HepG2 (cell line): Measurements from ENCODE around the gene GRIN2C. TPM values are rescaled to one million over a fixed set of nuclear protein-coding genes. Genes with fewer than 3 reads are reported as not detected.

ENCODE experiments used
- ATAC-seq: fragments of 200-7000 bp; cut with Tn5 transposase; 3 replicates; pipeline ENCODE4 v1.9.1; 2020; ENCODE audit warnings: mild to moderate bottlenecking, moderate library complexity
- BruUV-seq: library from RNA; stranded (reverse); fragments of 400-500 nt; replicated peaks from 2 replicates; lab custom pipeline; 2021; lab: Mats Ljungman, UMichigan
- CTCF ChIA-PET: fragments of 300-600 bp; formaldehyde crosslinking; extraction: SDS; loops from one replicate; lab custom pipeline; 2021; ENCODE audit warnings: low total read pairs, inconsistent platforms, low intra/inter-chr PET ratio; lab: Yijun Ruan, JAX
- POLR2A ChIA-PET: fragments of 350-600 bp; sonication (Branson Sonifier 250); formaldehyde crosslinking; loops from one replicate; lab custom pipeline; 2020; ENCODE audit warnings: antibody characterized with exemption, inconsistent platforms; lab: Yijun Ruan, JAX
- DNase-seq: peaks from one replicate; pipeline ENCODE4 v3.0.0-alpha.2; 2015; ENCODE audit warnings: low spot score
- FAIRE-seq: peaks from 3 replicates; lab custom pipeline; 2011; peaks lifted over from hg19 to GRCh38; lab: Jason Lieb, UNC
- H2AFZ ChIP-seq: one replicate; pipeline ENCODE4 v1.6.1; 2011; ENCODE audit warnings: low read length, inconsistent platforms
- H3K27ac ChIP-seq: fragments of 300-600 bp; 3 replicates; pipeline ENCODE4 v1.8.0; 2011; ENCODE audit warnings: mixed run types, mild to moderate bottlenecking, mixed read lengths, low read length, inconsistent platforms; ENCODE audit not compliant: insufficient read depth; ENCODE audit errors: extremely low read length
- H3K27me3 ChIP-seq, 2 experiments: fragments of 200-600 bp in 1 of 2; 2 replicates in 1 of 2; 3 replicates in 1 of 2; pipeline versions ENCODE4 v1.6.0 to v1.8.0; 2011; ENCODE audit warnings: low read length in 2 of 2, mild to moderate bottlenecking in 2 of 2, moderate library complexity in 2 of 2, inconsistent platforms in 1 of 2; ENCODE audit not compliant: insufficient read depth in 2 of 2, control insufficient read depth in 1 of 2
- H3K36me3 ChIP-seq, 2 experiments: fragments of 200-600 bp in 1 of 2; replicated peaks in 1 of 2; 2 replicates in 1 of 2; 3 replicates in 1 of 2; pipeline versions ENCODE4 v1.5.1 to v1.8.0; 2011; ENCODE audit warnings: low read length in 2 of 2, inconsistent platforms in 1 of 2; ENCODE audit not compliant: insufficient read depth in 2 of 2, control insufficient read depth in 1 of 2
- H3K4me1 ChIP-seq: 2 replicates; pipeline ENCODE4 v1.5.1; 2012; ENCODE audit warnings: low read length, inconsistent platforms; ENCODE audit not compliant: insufficient read depth
- H3K4me2 ChIP-seq: 2 replicates; pipeline ENCODE4 v1.6.0; 2011; ENCODE audit warnings: low read depth, low read length, inconsistent platforms
- H3K4me3 ChIP-seq, 3 experiments: fragments of 200-600 bp in 1 of 3; sonication (generic), shearing (Covaris generic) in 1 of 3; replicated peaks in 1 of 3; 2 replicates each; pipeline ENCODE4 v1.5.1; 2011 to 2016; ENCODE audit warnings: low read length in 3 of 3, inconsistent platforms in 2 of 3, low read depth in 2 of 3, mild to moderate bottlenecking in 2 of 3, control low read depth in 1 of 3, mixed read lengths in 1 of 3; ENCODE audit not compliant: insufficient read depth in 1 of 3
- H3K79me2 ChIP-seq: one replicate; pipeline ENCODE4 v1.6.1; 2011; ENCODE audit warnings: low read length, inconsistent platforms; ENCODE audit not compliant: insufficient read depth
- H3K9ac ChIP-seq: 2 replicates; pipeline ENCODE4 v1.6.0; 2011; ENCODE audit warnings: mild to moderate bottlenecking, low read depth, low read length, inconsistent platforms; ENCODE audit not compliant: insufficient read depth
- H3K9me3 ChIP-seq: 2 replicates; pipeline ENCODE4 v1.5.1; 2012; ENCODE audit warnings: mild to moderate bottlenecking, low read length
- H4K20me1 ChIP-seq: 2 replicates; pipeline ENCODE4 v1.6.0; 2011; ENCODE audit warnings: inconsistent platforms, mild to moderate bottlenecking, low read length, moderate library complexity; ENCODE audit not compliant: insufficient read depth
- ATF2 ChIP-seq: sonication (generic); formaldehyde crosslinking; IDR thresholded peaks from 2 replicates; pipeline ENCODE4 v1.4.0; 2020; ENCODE audit warnings: missing genetic modification reagents
- CTCF ChIP-seq: sonication (generic); formaldehyde crosslinking; IDR thresholded peaks from 2 replicates; pipeline ENCODE4 v1.5.0; 2020; ENCODE audit warnings: mild to moderate bottlenecking, missing genetic modification reagents, moderate library complexity
- DZIP1 ChIP-seq: sonication (generic); formaldehyde crosslinking; IDR thresholded peaks from 2 replicates; pipeline ENCODE4 v1.5.0; 2020; ENCODE audit warnings: mild to moderate bottlenecking, missing genetic modification reagents
- GABPB1 ChIP-seq: IDR thresholded peaks from 2 replicates; pipeline ENCODE4 v1.6.1; 2016; ENCODE audit warnings: mild to moderate bottlenecking, missing genetic modification reagents, moderate library complexity, missing compliant biosample characterization
- JUND ChIP-seq: sonication (generic); formaldehyde crosslinking; IDR thresholded peaks from 2 replicates; pipeline ENCODE4 v1.8.0; 2022; ENCODE audit warnings: mild to moderate bottlenecking, missing genetic modification reagents
- KMT2B ChIP-seq: IDR thresholded peaks from 2 replicates; pipeline ENCODE4 v1.6.1; 2016; ENCODE audit warnings: missing genetic modification reagents, missing compliant biosample characterization
- MBNL3 ChIP-seq: fragments of 250-450 bp; sonication (Bioruptor Pico); conservative IDR thresholded peaks from 2 replicates; pipeline ENCODE4 v1.8.0; 2022; ENCODE audit warnings: mild to moderate bottlenecking, inconsistent platforms
- SYNCRIP ChIP-seq: fragments of 200-400 bp; formaldehyde crosslinking; IDR thresholded peaks from 2 replicates; pipeline ENCODE4 v1.6.1; 2018; ENCODE audit warnings: mild to moderate bottlenecking, low read depth, low read length; ENCODE audit not compliant: insufficient read depth
- TRAFD1 ChIP-seq: sonication (generic); formaldehyde crosslinking; IDR thresholded peaks from 2 replicates; pipeline ENCODE4 v1.5.1; 2020; ENCODE audit warnings: missing genetic modification reagents, mild to moderate bottlenecking, borderline replicate concordance
- ZNF225 ChIP-seq: sonication (generic); formaldehyde crosslinking; IDR thresholded peaks from 2 replicates; pipeline ENCODE4 v1.4.0; 2020; ENCODE audit warnings: mild to moderate bottlenecking, missing genetic modification reagents
- ZNF264 ChIP-seq: sonication (generic); formaldehyde crosslinking; IDR thresholded peaks from 2 replicates; pipeline ENCODE4 v1.4.0; 2020; ENCODE audit warnings: missing genetic modification reagents
- ZNF512 ChIP-seq: sonication (generic); formaldehyde crosslinking; IDR thresholded peaks from 2 replicates; pipeline ENCODE4 v1.4.0; 2020; ENCODE audit warnings: mild to moderate bottlenecking, missing genetic modification reagents
- ZNF660 ChIP-seq: sonication (generic); formaldehyde crosslinking; IDR thresholded peaks from 2 replicates; pipeline ENCODE4 v1.5.1; 2020; ENCODE audit warnings: mild to moderate bottlenecking, low read depth, missing genetic modification reagents, borderline replicate concordance
- WGBS: methylation state at CpG from one replicate; pipeline ENCODE4 v1.1.6; 2017; ENCODE audit warnings: low lambda C conversion rate; 5-methylcytosine and 5-hydroxymethylcytosine counted together
- in situ Hi-C: cut with HindIII; loops from 2 replicates; pipeline ENCODE4 v1.10.0; 2017; ENCODE audit warnings: low pct_unique_long_range_greater_than_20kb; ENCODE audit not compliant: extremely low pct_ligation_motif_present
- intact Hi-C: fragments of 100-400 bp; cut with micrococcal nuclease; formaldehyde crosslinking; loops from one replicate; pipeline ENCODE4 v1.10.0; 2022; ENCODE audit not compliant: unreplicated experiment
- polyA plus RNA-seq, 8 experiments: library from polyadenylated mRNA; depleted of rRNA in 3 of 8; stranded (reverse) in 7 of 8; unstranded in 1 of 8; fragments of >200 nt; fragmentation: Illumina TruSeq in 4 of 8; extraction: Trizol in 4 of 8; gene quantifications; 2 replicates each; pipeline versions ENCODE4 v1.2.1 to v1.2.3, GENCODE V29; 2011 to 2016; ENCODE audit warnings: low read depth in 4 of 8, missing spikeins in 1 of 8, mixed read lengths in 1 of 8; ENCODE audit not compliant: insufficient read depth in 1 of 8
- total RNA-seq, 5 experiments: library from RNA; depleted of rRNA; stranded (reverse); fragments of >200 nt; fragmentation: Illumina TruSeq; extraction: Trizol; gene quantifications; 2 replicates each; pipeline ENCODE4 v1.2.3, GENCODE V29; 2016; ENCODE audit warnings: low read depth in 1 of 5

GRIN2C gene
- total and polyA plus RNA-seq, 2 of the 13 experiments (the other 11 are each of a cell fraction or from before 2014, with no cell fraction given), result 0.03 to 0.11 TPM

- TF ChIP-seq JUND (no peak), KMT2B (CRISPR knock-in tag) (no peak), MBNL3 (CRISPR knock-in tag) (no peak), ATF2 (CRISPR knock-in tag) (no peak), ZNF264 (CRISPR knock-in tag) (no peak), SYNCRIP (no peak)
Observed at GRCh38 chr17:74836691-74837467, 22.8 kb downstream of the GRIN2C start (continued).

- no TSS peak for BruUV-seq
- POLR2A ChIA-PET, result no interaction called here
- FAIRE-seq (no peak), ATAC-seq (no peak), DNase-seq (no peak)
- H3K9me3 ChIP-seq, result no peaks in the 10 kb centered on the region
- H3K4me3 ChIP-seq, result no peak overlapping the region
- no peak overlapping the region for H2AFZ ChIP-seq
- intact Hi-C loops (no loop called here), in situ Hi-C loops (no loop called here)
- H3K79me2 ChIP-seq, result no peaks in the 10 kb centered on the region
- H4K20me1 ChIP-seq, result no peaks in the 10 kb centered on the region
- CTCF ChIA-PET, result no interaction called here
- peaks cover 3% of the 10 kb centered on the region in 2 experiments; a peak in 1 of 5 replicates for H3K36me3 ChIP-seq
- H3K27ac ChIP-seq, result no peak overlapping the region
- 93% methylated on average over 26 of the region's 26 CpGs for WGBS
- H3K9ac ChIP-seq, result no peak overlapping the region
- H3K27me3 ChIP-seq, result no peaks in the 10 kb centered on the region
- H3K4me1 ChIP-seq, result peaks cover 19% of the 10 kb centered on the region
- no peak overlapping the region for H3K4me2 ChIP-seq
- TF ChIP-seq DZIP1 (no peak), TRAFD1 (CRISPR knock-in tag) (no peak), GABPB1 (CRISPR knock-in tag) (no peak), ZNF512 (CRISPR knock-in tag) (no peak), ZNF225 (no peak), CTCF (CRISPR knock-in tag) (no peak), ZNF660 (CRISPR knock-in tag) (no peak)
Observed at GRCh38 chr17:74836191-74836590, 23.5 kb downstream of the GRIN2C start.
